DND-41 (cell line): ENCODE results near the gene SLC5A9.

Source experiments
- CTCF ChIP-seq: IDR thresholded peaks from 2 replicates; pipeline ENCODE4 v1.5.1; 2012; ENCODE audit warnings: borderline replicate concordance, low read length, moderate library complexity, mild to moderate bottlenecking; ENCODE audit not compliant: poor library complexity, severe bottlenecking; ENCODE audit errors: extremely low read depth
- EZH2 ChIP-seq: IDR thresholded peaks from 3 replicates; pipeline ENCODE4 v1.6.1; 2012; ENCODE audit warnings: borderline replicate concordance, low read depth, mild to moderate bottlenecking, moderate library complexity, low read length, inconsistent platforms; ENCODE audit not compliant: severe bottlenecking

GRCh38 chr1:48190881-48191280, 31.6 kb upstream of the SLC5A9 start:
- TF ChIP-seq CTCF (no peak), EZH2 (no peak)
